ENCODE data around the gene DSTN.

Gene DSTN

DNA sequence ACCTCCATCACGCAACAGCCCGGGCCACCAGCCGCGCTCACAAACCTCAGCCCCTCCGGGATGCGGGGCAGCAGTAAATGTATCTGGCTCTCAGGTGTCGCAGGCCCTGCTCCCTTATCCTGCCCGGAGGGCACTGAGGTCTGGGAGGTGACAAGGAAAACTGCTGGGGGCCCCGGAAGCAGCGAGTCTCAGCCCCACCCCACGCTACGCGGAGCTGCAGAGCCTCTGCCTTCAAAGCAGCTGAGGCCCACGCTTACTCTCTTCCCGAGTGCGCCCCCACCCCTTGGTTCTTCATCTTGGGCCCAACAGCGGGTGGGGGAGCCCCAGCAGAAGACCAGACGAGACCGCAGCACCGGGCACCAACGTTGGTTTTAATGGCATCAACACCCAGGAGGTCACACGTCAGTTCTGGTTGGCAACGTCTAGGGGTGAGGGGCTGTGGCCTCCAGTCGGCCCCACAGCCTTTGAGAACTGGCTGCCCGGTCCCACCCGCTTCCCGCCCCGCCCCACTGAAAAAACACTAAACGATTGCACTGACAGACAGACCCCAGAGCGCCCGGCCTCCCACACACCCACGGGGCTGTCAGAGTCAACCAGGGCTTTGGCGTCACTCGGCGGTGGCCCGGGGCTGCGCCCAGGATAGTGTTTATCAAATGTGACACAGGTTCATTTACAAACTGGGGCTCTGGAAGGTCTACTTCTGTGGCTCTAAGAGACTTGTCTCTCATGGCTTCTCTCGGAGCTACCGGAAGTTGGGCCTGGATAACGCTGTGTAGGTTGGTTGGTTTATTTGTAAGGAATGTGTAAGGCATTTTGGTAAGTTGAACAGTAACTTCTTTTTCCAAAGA lies 43.7 kb downstream of the DSTN start:
- H3K4me1 ChIP-seq (ENCODE audit: insufficient read depth, low read length, poor library complexity, severe bottlenecking) = peaks cover 7% of the 10 kb centered on the region
- H3K79me2 ChIP-seq (ENCODE audit: insufficient read depth, low read length) = no peaks in the 10 kb centered on the region
- H3K4me3 ChIP-seq (ENCODE audit: low read length, poor library complexity, severe bottlenecking) = no peak overlapping the region
- H3K27me3 ChIP-seq (ENCODE audit: insufficient read depth, low read length, poor library complexity, severe bottlenecking) = no peaks in the 10 kb centered on the region
- H3K4me2 ChIP-seq (ENCODE audit: low read depth, low read length, poor library complexity, severe bottlenecking) = no peak overlapping the region
- no peaks in the 10 kb centered on the region for H3F3A ChIP-seq (ENCODE audit: low read depth)
- no peak overlapping the region for H3K9ac ChIP-seq (ENCODE audit: low read depth, low read length, poor library complexity, severe bottlenecking)
- H3K9me2 ChIP-seq (replicated peaks; ENCODE audit: low read depth, low read length) = no peaks in the 10 kb centered on the region
- H3K9me3 ChIP-seq (ENCODE audit: insufficient read depth, low read depth, low read length) = no peaks in the 10 kb centered on the region
- peaks cover 32% of the 10 kb centered on the region; the same call in 1 of the 2 replicates for H3K36me3 ChIP-seq (ENCODE audit: insufficient read depth, low read length)
- no peak for TF ChIP-seq EZH2phosphoT487 (IDR thresholded peaks at IDR 0.05; ENCODE audit: borderline replicate concordance)
- TF ChIP-seq, protein P1, sequence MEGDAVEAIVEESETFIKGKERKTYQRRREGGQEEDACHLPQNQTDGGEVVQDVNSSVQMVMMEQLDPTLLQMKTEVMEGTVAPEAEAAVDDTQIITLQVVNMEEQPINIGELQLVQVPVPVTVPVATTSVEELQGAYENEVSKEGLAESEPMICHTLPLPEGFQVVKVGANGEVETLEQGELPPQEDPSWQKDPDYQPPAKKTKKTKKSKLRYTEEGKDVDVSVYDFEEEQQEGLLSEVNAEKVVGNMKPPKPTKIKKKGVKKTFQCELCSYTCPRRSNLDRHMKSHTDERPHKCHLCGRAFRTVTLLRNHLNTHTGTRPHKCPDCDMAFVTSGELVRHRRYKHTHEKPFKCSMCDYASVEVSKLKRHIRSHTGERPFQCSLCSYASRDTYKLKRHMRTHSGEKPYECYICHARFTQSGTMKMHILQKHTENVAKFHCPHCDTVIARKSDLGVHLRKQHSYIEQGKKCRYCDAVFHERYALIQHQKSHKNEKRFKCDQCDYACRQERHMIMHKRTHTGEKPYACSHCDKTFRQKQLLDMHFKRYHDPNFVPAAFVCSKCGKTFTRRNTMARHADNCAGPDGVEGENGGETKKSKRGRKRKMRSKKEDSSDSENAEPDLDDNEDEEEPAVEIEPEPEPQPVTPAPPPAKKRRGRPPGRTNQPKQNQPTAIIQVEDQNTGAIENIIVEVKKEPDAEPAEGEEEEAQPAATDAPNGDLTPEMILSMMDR (conservative IDR thresholded peaks at IDR 0.05; ENCODE audit: low read length) = no peak
- H2AFZ ChIP-seq (ENCODE audit: low read length) = no peak overlapping the region
- no peaks in the 10 kb centered on the region for H4K20me1 ChIP-seq (ENCODE audit: insufficient read depth, low read length, poor library complexity, severe bottlenecking)

DNA sequence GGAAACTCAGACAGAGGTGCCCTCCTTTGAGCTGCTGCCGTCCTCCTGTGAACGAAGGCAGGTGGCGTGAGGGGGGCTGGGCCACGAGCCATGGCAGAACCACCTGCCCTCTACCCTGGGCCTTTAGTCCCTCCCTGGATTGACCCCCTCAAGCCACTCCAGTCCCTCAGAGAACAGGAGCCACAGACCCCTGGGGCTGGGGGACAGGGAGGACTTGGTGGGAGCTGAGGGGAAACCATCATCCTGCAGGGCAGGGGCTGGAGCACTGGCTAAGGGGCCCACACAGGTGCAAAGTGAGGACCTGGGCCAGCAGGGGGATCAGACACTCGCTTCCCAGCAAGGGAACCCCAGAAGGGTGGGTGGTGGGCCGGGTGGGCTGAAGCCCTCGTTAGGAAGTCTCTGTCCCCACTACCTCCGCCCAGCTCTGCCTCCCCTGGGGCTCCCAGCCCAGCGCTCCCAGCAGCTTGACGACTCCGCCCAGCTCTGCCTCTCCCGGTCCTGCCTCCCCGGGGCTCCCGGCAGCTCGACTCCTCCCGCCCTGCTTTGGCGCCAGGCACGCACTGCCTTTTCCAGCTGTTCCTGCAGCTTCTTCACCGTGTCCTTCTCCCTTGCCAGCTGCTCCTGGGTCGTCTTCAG lies 44.4 kb downstream of the DSTN start:
- H2AFZ ChIP-seq (ENCODE audit: low read length) = no peak overlapping the region
- no peaks in the 10 kb centered on the region for H3K79me2 ChIP-seq (ENCODE audit: insufficient read depth, low read length)
- H3K9ac ChIP-seq (ENCODE audit: low read depth, low read length, poor library complexity, severe bottlenecking) = no peak overlapping the region
- H3K27me3 ChIP-seq (ENCODE audit: insufficient read depth, low read length, poor library complexity, severe bottlenecking) = no peaks in the 10 kb centered on the region
- TF ChIP-seq, protein P1 (conservative IDR thresholded peaks at IDR 0.05; ENCODE audit: low read length) = no peak
- no peak for TF ChIP-seq EZH2phosphoT487 (IDR thresholded peaks at IDR 0.05; ENCODE audit: borderline replicate concordance)
- H3K4me1 ChIP-seq (ENCODE audit: insufficient read depth, low read length, poor library complexity, severe bottlenecking) = peaks cover 7% of the 10 kb centered on the region
- no peak overlapping the region for H3K4me3 ChIP-seq (ENCODE audit: low read length, poor library complexity, severe bottlenecking)
- no peaks in the 10 kb centered on the region for H3K9me3 ChIP-seq (ENCODE audit: insufficient read depth, low read depth, low read length)
- H3K9me2 ChIP-seq (replicated peaks; ENCODE audit: low read depth, low read length) = no peaks in the 10 kb centered on the region
- H4K20me1 ChIP-seq (ENCODE audit: insufficient read depth, low read length, poor library complexity, severe bottlenecking) = no peaks in the 10 kb centered on the region
- no peaks in the 10 kb centered on the region for H3F3A ChIP-seq (ENCODE audit: low read depth)
- no peak overlapping the region for H3K4me2 ChIP-seq (ENCODE audit: low read depth, low read length, poor library complexity, severe bottlenecking)
- H3K36me3 ChIP-seq (ENCODE audit: insufficient read depth, low read length) = peaks cover 36% of the 10 kb centered on the region; the same call in 1 of the 2 replicates

DNA sequence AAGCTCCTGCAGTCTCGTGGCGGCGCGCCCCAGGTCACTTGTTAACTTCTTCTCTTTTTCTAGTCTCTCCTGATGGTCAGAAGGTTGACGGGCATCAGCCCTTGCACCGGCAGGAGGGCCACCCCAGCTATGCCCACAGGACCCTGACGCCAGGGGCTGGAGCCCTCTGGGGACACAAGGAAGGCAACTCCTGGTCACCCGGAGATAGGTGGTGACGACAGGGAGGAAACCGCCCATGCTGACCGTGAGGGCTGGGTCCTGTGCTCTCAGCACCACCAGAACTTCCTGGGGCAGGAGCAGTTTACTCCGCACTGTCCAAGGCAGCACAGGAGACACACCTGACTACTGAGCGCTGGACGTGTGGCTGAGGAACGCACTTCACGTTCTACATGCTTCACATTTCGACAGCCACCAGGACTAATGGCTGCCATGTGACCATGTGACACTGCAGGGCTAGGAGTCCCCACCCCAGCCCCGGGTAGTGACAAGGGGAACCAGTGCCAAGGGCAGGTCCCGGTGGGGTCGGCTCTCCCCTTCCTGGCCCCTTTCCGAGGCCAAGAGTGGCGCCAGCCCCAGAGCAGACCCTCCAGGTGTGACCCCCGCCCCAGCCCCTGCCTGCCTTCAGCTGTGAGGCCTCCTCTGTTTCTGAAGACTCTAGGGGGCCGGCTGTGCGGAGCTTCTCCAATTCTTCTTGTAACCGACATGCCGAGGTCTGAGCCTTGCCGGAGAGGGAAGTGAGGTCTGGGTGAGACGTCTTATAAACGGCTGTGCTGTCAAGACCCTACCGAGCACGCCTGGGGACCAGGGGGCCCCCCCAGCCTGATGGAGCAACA lies 45.2 kb downstream of the DSTN start:
- Histone ChIP-seq H3K9me3 (ENCODE audit: insufficient read depth, low read depth, low read length) (no peaks in the 10 kb centered on the region), H3F3A (ENCODE audit: low read depth) (no peaks in the 10 kb centered on the region), H3K9ac (ENCODE audit: low read depth, low read length, poor library complexity, severe bottlenecking) (no peak overlapping the region), H3K79me2 (ENCODE audit: insufficient read depth, low read length) (no peaks in the 10 kb centered on the region), H3K36me3 (ENCODE audit: insufficient read depth, low read length) (peaks cover 42% of the 10 kb centered on the region; the same call in 1 of the 2 replicates), H3K4me2 (ENCODE audit: low read depth, low read length, poor library complexity, severe bottlenecking) (no peak overlapping the region), H4K20me1 (ENCODE audit: insufficient read depth, low read length, poor library complexity, severe bottlenecking) (no peaks in the 10 kb centered on the region), H3K4me1 (ENCODE audit: insufficient read depth, low read length, poor library complexity, severe bottlenecking) (peaks cover 7% of the 10 kb centered on the region), H2AFZ (ENCODE audit: low read length) (no peak overlapping the region), H3K27me3 (ENCODE audit: insufficient read depth, low read length, poor library complexity, severe bottlenecking) (no peaks in the 10 kb centered on the region), H3K4me3 (ENCODE audit: low read length, poor library complexity, severe bottlenecking) (no peak overlapping the region), H3K9me2 (replicated peaks; ENCODE audit: low read depth, low read length) (no peaks in the 10 kb centered on the region)
- no peak for TF ChIP-seq EZH2phosphoT487 (IDR thresholded peaks at IDR 0.05; ENCODE audit: borderline replicate concordance)
- TF ChIP-seq, protein P1 (conservative IDR thresholded peaks at IDR 0.05; ENCODE audit: low read length) = no peak

Data from Loucy (cell line).